GM18526 (cell line): ENCODE data around the gene NOS3.

Experiments used
- POLR2A ChIP-seq: IDR thresholded peaks from 3 replicates; pipeline ENCODE4 v1.6.1; 2011; ENCODE audit not compliant: insufficient read length; ENCODE audit errors: extremely low read depth

Gene NOS3

DNA sequence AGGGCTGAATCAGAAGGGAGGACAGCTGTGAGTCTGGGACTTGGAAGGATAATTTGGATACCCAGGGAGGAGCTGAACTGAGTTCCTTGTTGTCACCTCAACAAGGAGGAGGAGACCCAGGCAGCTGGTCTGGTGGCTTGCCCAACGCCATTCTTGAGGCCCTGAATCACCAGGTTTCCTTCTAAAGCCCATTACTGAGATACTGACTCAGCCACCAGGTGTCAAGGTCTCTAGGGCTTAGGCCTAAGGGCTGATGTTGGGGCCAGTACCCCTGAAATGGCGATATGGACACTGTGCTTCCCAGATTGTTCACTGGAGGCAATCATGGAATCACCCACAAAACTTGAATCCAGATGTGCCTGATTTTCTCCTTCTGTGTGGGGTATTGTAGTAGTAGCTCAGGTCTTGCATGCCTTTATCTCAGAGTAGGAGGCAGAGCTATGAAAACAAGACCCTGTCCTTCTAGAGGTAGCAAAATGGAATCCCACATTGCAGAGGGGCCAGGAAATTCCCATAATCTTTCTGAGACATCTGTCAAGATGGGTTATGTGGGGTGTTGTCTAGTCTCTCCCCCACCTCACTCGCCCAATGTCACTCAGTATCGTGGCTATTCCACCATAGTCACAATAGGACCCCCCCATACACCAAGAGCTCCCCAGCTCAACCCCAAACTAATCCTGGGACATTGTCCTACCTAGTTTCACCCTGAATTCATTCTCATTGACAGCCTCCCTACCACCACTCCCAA is 35.3 kb downstream of the NOS3 start:
- TF ChIP-seq POLR2A, result no peak

DNA sequence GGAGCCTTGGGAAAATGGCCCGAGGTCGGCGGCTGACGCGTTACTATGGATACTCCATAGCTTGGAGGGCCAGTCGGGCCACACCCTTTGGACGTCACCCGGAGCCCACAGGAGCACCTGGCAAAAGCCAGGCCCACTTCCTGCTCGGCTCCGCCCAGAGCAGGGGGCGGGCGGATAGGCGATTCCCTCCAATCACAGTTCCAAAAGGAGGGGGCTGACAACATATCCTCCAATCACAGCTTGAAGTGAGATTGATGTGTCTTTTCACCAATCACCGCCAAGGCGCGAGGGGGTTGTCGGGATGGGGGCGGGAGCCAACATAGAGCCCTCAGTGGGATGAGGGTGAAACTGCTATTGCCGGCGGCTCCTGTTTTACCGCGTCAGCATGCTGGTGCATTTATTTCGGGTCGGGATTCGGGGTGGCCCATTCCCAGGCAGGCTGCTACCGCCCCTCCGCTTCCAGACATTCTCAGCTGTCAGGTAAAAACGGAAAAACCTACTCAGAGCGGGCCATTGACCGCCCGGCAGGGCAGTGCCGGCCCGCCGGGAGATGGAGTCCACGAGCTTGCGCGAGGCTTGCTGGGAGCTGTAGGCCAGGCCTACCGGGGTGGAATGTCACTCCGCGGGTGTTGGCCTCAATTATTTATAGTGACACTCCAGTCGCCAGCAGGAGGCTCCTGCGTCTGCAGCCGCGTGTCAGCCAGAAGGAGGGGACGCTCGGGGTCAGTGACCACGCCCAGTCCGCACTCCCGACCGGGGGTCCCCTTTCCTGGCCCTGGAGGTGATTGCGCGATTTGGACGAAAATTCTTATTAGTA is 37.5 kb downstream of the NOS3 start, which contains the start of gene ABCB8:
Gene ABCB8, plus strand, starts transcription at position 320 of the 817 bp plus-strand sequence. Its CDS starts 66 bp downstream, at position 386.
- peak; percentile 51 for TF ChIP-seq POLR2A

DNA sequence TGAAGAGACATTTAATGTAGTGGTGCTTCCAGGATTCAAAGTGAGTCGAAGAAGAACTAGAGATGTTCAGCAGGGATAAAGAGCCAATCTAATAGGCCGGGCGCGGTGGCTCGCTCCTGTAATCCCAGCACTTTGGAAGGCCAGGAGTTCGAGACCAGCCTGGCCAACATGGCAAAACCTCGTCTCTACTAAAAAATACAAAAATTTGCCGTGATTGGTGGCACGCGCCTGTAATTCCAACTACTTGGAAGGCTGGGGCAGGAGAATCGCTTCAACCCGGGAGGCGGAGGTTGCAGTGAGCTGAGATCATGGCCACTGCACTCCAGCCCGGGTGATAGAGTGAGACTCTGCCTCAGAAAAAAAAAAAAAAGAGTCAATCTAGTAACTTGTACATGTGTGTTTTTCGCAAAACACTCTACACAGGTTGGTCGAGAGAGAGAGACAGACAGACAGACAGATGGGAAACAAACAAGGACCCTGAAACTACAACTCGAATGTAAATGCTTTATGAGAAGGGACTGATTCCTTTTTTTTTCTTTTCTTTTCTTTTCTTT is 38.2 kb downstream of the NOS3 start:
- no peak for TF ChIP-seq POLR2A

DNA sequence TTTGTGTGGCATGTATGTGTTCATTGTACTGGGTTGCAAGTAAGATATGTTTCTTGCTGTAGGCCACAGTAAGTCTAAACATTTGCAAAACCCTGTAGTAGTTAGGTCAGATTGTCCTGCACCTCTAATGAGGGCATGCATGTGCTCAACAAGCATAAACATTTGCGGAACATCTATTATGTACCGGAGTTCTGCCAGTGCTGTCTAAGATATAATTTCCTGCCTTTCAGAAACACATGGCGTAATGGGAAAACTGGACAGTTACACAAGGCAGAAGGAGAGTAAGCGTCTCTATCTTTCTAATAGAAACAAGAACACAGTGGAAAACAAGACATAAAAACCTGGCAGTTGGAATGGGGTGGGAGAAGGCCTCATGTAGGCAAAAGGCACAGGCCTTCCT is 40.2 kb downstream of the NOS3 start:
- TF ChIP-seq POLR2A, result no peak

DNA sequence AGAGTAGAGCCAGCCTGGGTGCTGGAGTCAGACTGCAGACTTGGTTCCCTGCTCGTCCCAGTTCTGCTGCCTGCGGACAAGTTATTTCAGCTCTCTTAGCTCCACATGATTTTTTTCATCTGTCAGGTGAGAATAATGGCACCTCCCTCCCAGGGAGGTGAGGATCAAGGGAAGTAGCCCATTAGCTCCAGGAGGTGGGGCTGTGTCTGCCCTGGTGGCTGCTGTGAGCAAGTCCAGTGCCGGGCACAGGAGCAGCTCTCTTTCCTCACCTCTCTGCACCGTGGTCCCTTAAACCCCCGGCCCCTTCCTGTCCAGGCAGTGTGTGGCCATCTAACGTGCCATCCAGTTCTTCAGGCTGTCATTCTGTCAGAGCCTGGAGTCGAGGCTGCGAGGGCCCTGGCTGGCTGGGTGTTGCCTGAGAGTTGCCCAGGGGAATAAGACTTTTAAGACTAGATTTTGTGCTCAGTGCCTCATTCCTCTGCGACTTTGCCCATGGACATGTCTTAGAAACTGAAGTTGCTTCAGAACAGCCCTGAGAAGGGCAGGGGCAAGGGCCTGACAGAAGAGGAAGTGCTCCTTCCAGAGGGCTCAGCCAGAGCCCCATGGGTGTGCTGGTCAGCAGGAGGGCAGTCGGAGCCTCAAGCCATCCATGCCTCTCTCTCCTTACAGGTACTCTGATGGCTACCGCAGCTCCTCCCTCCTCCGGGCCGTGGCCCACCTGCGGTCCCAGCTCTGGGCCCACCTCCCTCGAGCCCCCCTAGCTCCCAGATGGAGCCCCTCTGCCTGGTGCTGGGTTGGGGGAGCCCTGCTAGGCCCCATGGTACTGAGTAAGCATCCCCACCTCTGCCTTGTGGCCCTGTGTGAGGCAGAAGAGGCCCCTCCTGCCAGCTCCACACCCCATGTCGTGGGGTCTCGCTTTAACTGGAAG is 42.4 kb downstream of the NOS3 start:
- no peak for TF ChIP-seq POLR2A

DNA sequence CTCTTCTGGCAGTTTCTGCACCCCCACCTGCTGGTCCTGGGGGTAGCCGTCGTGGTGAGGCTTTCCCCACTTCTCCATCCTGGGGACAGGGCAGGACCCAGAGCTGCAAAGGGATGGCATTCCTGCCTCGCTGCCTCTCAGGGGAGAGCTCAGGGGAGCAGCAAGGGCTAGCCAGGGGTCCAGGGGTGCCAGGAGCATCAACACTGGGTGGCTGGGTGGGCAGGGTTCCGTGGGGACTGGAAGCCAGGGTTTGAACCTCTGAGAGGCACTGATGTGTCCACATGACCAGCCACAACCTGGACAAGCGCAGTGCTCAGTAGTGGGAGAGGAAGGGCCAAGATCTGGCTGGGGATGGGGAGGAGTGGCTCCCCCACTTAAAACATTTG is 43.0 kb downstream of the NOS3 start:
- no peak for TF ChIP-seq POLR2A

DNA sequence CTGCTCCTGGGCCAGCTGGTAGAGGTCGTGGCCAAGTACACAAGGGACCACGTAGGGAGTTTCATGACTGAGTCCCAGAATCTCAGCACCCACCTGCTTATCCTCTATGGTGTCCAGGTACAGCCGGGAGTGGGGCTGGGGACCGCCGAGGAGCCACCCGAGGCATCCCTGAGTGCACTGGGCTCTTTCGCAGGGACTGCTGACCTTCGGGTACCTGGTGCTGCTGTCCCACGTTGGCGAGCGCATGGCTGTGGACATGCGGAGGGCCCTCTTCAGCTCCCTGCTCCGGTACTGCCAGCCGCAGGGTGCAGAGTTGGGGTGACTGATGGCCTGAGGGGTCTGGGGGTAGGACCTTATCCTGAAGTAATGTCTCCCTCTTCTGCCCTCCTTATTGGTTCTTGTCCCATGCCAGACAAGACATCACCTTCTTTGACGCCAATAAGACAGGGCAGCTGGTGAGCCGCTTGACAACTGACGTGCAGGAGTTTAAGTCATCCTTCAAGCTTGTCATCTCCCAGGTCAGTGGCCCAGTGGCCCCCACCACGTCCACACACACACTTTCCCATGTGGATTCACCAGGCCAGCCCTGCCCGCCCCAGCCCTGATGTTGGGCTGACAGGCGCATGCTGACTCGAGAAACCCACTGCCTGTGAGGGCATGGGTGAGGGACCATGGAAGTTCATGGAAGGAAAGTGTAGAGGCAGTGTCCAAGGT is 43.7 kb downstream of the NOS3 start:
- TF ChIP-seq POLR2A, result no peak

DNA sequence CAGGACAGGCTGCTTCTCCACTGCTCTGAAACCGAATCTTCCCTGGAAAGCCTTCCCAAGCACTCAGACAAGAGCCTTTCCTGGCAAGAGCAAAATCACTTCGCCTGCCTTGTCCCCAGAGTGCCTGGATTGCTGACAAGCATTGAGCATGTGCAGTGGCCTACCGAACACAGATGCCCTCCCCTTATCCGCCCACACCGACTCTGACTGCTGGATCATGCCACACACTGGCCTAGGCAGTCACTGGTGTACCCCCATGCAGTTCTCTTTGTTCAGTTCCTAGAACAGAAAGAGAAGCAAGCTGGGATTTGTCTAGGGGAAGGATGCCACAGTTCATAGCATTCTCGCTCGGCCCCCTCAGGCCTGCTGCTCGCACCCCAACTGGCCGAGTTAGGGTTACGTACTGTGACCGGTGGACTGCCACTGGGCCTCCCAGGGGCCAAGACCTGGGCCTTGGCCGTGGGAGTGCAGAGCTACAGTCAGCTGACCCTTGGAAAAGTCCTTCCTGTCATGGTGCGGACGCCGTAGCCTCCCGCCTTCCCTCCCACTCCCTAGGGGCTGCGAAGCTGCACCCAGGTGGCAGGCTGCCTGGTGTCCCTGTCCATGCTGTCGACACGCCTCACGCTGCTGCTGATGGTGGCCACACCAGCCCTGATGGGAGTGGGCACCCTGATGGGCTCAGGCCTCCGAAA is 44.4 kb downstream of the NOS3 start:
- TF ChIP-seq POLR2A, result no peak

DNA sequence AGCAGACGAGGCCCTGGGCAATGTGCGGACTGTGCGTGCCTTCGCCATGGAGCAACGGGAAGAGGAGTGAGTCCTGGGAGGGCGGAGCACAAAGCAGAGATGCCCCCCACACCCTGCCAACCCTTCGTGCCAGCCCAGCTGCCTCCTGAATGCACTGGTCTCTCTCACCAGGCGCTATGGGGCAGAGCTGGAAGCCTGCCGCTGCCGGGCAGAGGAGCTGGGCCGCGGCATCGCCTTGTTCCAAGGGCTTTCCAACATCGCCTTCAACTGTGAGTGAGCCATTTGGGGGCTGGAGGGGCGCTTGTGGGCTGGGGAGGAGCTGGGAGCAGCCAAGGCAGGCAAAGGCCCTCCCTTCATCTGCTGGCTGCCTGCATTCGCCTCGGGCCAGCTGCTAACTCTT is 45.1 kb downstream of the NOS3 start:
- TF ChIP-seq POLR2A, result no peak

DNA sequence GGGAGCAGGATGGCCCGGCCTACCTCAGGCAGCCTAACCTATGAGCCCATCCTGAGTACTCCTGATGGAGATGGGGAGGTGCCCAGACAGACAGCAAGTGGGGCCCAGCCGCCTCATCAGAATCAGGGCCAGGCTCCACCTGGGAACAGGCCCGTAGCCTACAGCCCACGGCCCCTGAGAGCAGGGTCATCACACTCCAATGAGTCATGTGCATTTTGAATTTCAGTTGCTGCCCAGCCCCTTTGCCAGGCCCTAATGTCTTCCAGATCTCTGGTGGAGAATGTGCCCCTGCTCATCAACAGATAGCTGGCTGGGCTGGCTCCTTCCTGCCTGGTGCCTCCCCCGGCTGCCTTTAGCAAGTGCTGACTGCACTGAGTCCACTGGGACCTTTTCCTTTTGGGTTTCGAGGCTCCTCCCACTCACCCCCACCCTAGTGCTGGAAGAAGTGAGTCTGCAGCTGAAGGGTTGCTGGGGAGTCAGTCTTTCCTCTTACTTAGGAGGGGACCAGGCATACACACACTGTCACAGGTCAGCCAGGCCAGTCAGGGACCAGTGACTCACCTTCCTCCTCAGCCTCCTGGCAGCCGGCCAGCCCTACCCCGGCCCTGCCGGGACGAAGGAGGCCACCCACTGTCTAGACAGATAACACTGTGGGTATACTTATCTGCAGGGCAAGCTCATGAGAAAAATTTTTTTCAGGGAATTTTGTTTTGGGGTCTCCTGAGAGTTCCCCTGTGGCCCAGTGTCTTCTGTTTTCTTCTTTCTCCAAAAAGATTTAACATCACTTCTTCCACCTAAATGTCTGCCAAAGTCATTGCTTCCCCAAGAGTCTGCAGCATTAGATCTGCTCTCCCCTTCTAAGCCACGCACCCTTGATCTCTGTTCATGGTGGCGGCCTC is 48.4 kb downstream of the NOS3 start:
- TF ChIP-seq POLR2A, result no peak

DNA sequence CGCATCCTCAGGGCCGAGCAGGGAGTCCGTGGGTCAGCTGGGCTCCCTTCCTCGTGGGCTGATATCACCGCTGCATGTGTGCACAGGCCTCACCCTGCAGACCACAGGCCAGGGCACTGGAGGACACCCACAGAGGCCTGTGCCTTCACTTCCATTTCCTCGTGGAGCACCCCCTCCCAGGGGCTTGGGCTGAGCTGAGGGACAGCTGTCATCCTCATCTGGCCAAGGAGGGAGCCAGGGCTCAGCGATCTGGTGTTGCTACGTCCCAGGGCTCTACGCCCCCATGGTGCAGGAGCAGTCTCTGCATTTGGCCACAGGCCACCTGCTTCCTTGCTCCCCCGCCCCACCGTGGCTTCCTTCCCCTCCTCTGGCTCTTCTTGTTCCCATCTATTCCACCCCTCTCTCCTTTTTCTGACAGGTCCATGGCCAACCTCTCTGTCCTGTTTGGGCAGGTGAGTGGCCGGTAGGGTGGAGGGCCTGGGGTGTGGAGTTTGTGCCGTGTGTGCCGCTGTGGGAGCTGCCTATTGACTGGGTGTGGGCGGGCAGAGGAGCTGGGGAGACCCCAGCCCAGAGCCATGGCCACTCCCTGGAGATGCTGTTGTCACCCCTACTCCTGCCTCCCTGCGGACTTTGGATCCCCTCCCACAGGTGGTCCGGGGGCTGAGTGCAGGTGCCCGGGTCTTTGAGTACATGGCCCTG is 49.2 kb downstream of the NOS3 start:
- TF ChIP-seq POLR2A, result no peak
